Measurements from ENCODE around the gene CPAMD8.

DNA sequence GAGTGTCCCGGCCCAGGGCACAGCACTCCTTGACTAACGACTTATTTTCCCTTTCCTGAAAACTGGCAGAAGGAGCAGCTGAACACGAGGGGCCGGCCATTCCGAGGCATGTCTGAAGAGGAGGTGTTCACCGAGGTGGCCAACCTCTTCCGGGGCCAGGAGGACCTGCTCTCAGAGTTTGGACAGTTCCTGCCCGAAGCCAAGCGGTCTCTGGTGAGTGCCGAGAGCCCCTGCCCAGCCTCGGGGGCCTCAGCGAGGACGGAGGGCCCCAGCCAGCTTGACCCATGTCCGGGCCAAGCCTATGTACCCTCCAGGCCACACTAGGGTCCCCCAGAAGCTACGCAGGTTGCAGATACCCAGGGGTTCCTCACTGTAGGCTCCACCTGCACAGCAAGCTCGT, 179.7 kb downstream of the CPAMD8 start:
- TF ChIP-seq, protein P1, sequence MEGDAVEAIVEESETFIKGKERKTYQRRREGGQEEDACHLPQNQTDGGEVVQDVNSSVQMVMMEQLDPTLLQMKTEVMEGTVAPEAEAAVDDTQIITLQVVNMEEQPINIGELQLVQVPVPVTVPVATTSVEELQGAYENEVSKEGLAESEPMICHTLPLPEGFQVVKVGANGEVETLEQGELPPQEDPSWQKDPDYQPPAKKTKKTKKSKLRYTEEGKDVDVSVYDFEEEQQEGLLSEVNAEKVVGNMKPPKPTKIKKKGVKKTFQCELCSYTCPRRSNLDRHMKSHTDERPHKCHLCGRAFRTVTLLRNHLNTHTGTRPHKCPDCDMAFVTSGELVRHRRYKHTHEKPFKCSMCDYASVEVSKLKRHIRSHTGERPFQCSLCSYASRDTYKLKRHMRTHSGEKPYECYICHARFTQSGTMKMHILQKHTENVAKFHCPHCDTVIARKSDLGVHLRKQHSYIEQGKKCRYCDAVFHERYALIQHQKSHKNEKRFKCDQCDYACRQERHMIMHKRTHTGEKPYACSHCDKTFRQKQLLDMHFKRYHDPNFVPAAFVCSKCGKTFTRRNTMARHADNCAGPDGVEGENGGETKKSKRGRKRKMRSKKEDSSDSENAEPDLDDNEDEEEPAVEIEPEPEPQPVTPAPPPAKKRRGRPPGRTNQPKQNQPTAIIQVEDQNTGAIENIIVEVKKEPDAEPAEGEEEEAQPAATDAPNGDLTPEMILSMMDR (IDR thresholded peaks at IDR 0.05), result no peak
- no peak for TF ChIP-seq POLR2A (IDR thresholded peaks at IDR 0.05)
